ENCODE data around the gene ZSCAN10.

Gene ZSCAN10

DNA sequence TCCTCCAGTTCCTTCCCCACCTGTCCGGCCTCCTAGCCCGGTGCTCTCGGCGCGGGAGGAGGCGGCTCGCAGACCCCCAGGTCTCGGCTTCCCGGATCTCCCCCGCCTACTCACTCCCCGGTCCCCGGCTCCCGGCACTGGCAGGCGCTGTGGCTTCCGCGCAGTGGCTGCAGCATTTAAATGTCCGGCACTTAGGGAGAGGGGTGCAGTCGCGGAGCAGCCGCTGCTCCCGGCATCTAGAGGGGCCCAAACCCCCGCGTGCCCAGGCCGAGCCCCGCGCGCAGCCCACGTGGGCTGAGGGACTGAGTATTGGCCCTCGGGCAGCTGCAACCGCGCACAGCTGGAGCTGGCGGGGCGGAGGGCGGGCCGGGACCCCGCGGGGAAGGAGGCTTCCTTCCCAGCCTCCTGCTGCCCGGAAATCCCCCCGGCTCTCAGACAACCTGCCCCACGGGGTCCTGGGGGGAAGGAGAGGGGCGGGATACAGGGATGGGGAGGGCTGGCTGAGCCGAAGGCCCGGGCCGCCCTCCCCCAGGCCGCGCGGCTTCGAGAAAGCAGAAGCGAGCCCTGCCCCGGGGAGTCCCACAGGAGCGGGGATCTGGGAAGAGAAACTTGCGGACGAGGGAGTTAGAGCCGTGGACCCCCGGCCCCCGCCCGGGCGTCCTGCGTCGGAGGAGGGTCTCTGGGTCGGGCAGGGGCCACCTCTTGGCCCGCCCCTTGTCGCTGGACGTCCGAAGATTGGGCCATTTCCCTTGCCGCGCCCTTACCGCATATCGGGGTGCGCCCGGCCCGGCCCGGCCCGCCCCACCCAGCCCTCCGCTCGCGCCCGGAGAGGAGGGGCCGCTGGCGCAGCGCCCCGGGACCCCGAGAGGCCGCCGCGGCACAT, 53.1 kb downstream of the ZSCAN10 start, which contains the start of gene MMP25:
Gene MMP25, plus strand, starts transcription at position 804 of the 883 bp plus-strand sequence. CDS start 357 bp downstream, outside the sequence.
- TF ChIP-seq, protein P1, sequence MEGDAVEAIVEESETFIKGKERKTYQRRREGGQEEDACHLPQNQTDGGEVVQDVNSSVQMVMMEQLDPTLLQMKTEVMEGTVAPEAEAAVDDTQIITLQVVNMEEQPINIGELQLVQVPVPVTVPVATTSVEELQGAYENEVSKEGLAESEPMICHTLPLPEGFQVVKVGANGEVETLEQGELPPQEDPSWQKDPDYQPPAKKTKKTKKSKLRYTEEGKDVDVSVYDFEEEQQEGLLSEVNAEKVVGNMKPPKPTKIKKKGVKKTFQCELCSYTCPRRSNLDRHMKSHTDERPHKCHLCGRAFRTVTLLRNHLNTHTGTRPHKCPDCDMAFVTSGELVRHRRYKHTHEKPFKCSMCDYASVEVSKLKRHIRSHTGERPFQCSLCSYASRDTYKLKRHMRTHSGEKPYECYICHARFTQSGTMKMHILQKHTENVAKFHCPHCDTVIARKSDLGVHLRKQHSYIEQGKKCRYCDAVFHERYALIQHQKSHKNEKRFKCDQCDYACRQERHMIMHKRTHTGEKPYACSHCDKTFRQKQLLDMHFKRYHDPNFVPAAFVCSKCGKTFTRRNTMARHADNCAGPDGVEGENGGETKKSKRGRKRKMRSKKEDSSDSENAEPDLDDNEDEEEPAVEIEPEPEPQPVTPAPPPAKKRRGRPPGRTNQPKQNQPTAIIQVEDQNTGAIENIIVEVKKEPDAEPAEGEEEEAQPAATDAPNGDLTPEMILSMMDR (IDR thresholded peaks at IDR 0.05; ENCODE audit: low read depth, low read length, missing control alignments) = no peak
- in situ Hi-C loops (cut with HindIII; ENCODE audit: low sequenced_read_pairs) = loop anchor here (5.0 kb wide), 1 partner anchor 81 kb away; no protein-coding TSS in a partner anchor
- peak within 1 kb of the TSS; percentile 39 for H3K4me3 ChIP-seq (ENCODE audit: low read depth, low read length)
- no peak for DNase-seq (ENCODE audit: low read depth)

DNA sequence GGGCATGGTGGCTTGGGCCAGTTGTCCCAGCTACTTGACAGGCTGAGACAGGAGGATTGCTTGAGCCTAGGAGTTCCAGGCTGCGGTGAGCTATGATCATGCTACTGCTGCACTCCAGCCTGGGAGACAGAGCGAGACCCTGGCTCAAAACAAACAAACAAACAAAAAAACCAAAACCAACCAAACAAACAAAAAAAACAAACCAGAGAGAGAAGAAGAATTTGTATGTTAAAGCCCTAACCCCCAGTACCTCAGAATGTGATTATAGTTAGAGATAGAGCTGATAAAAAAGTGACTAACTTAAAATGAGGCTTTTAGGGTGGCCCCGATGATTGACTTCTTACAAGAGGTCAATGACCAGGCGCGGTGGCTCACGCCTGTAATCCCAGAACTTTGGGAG, 54.4 kb downstream of the ZSCAN10 start:
- no peak overlapping the region for H3K4me3 ChIP-seq (ENCODE audit: low read depth, low read length)
- in situ Hi-C loops (cut with HindIII; ENCODE audit: low sequenced_read_pairs) = loop anchor here (5.0 kb wide), 1 partner anchor 83 kb away; no protein-coding TSS in a partner anchor
- TF ChIP-seq, protein P1 (IDR thresholded peaks at IDR 0.05; ENCODE audit: low read depth, low read length, missing control alignments) = no peak
- no peak for DNase-seq (ENCODE audit: low read depth)

- TF ChIP-seq, protein P1 (IDR thresholded peaks at IDR 0.05; ENCODE audit: low read depth, low read length, missing control alignments) = no peak
- in situ Hi-C loops (cut with HindIII; ENCODE audit: low sequenced_read_pairs) = no loop called here
- H3K4me3 ChIP-seq (ENCODE audit: low read depth, low read length) = no peak overlapping the region
- DNase-seq (ENCODE audit: low read depth) = no peak
Observed at GRCh38 chr16:3042376-3042775, 56.7 kb downstream of the ZSCAN10 start.

GRCh38 chr16:3038896-3039295, 60.2 kb downstream of the ZSCAN10 start:
- in situ Hi-C loops (cut with HindIII; ENCODE audit: low sequenced_read_pairs) = no loop called here
- TF ChIP-seq, protein P1 (IDR thresholded peaks at IDR 0.05; ENCODE audit: low read depth, low read length, missing control alignments) = no peak
- H3K4me3 ChIP-seq (ENCODE audit: low read depth, low read length) = no peak overlapping the region
- DNase-seq (ENCODE audit: low read depth) = no peak

All from astrocyte of the cerebellum (primary cell).